Ascending aorta (tissue), 2 donors: ENCODE results near the gene SMAD4. TPM values are rescaled to one million over a fixed set of nuclear protein-coding genes. Genes with fewer than 3 reads are reported as not detected.

Experiments
- DNase-seq, 2 donors: peaks; one replicate each; pipeline ENCODE4 v3.0.0-alpha.2; 2019; ENCODE audit warnings: low spot score in 2 of 2
- H3K27ac ChIP-seq, 2 donors: fragments of 200-600 bp; sonication (generic); one replicate each; pipeline ENCODE4 v1.5.1; 2016 to 2017; ENCODE audit warnings: mild to moderate bottlenecking in 1 of 2
- H3K27me3 ChIP-seq: fragments of 200-600 bp; sonication (generic); one replicate; pipeline ENCODE4 v1.5.1; 2017
- H3K36me3 ChIP-seq, 2 donors: fragments of 200-600 bp; sonication (generic); one replicate each; pipeline ENCODE4 v1.5.1; 2016
- H3K4me1 ChIP-seq, 2 donors: fragments of 200-600 bp; sonication (generic); one replicate each; pipeline ENCODE4 v1.5.1; 2016 to 2017; ENCODE audit warnings: mild to moderate bottlenecking in 1 of 2
- H3K4me3 ChIP-seq, 2 donors: fragments of 200-600 bp; sonication (generic); one replicate each; pipeline ENCODE4 v1.5.1; 2016 to 2017; ENCODE audit warnings: mild to moderate bottlenecking in 1 of 2
- H3K9me3 ChIP-seq, 2 donors: fragments of 200-600 bp; sonication (generic); one replicate each; pipeline ENCODE4 v1.5.1; 2016
- intact Hi-C: fragments of 100-400 bp; cut with DNase I; formaldehyde crosslinking; loops from one replicate; pipeline ENCODE4 v1.15.1; 2023
- total RNA-seq: library from RNA; depleted of rRNA; stranded (reverse); fragments of >200 nt; gene quantifications from one replicate; pipeline ENCODE4 v1.1.0, GENCODE V29; 2016
- TF ChIP-seq, protein P1 (sequence below), 3 experiments: fragments of 200-600 bp in 2 of 3; fragments of 450-650 bp in 1 of 3; sonication (generic) in 2 of 3; IDR thresholded peaks; one replicate each; pipeline ENCODE4 v1.5.1; 2016 to 2019; ENCODE audit warnings: antibody characterized with exemption in 3 of 3, mild to moderate bottlenecking in 1 of 3, moderate library complexity in 1 of 3

The SMAD4 gene
- total RNA-seq, 1 donor from 2014 or later: 196 TPM

DNA sequence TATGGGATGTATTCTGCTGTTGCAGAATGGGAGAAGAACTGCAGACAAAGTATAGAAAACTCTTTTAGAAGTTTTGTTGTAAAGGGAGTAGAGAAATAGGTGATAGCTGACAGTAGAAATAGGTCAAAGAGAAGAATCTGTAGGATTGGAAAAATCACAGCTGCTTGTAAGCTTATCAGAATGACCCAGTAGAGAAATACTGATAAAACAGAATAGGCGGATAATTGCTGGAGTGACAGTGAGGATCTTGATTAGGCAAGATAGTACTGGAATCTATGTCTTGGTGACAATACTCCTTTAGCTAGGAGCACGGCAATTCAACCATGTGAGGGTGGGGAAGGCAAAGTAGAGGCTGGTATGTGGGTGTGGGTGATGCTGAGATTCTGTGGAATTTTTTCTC, 4.5 kb upstream of the SMAD4 start:
- no peaks in the 10 kb centered on the region for H3K27me3 ChIP-seq
- H3K36me3 ChIP-seq: no peaks in the 10 kb centered on the region
- TF ChIP-seq, protein P1, sequence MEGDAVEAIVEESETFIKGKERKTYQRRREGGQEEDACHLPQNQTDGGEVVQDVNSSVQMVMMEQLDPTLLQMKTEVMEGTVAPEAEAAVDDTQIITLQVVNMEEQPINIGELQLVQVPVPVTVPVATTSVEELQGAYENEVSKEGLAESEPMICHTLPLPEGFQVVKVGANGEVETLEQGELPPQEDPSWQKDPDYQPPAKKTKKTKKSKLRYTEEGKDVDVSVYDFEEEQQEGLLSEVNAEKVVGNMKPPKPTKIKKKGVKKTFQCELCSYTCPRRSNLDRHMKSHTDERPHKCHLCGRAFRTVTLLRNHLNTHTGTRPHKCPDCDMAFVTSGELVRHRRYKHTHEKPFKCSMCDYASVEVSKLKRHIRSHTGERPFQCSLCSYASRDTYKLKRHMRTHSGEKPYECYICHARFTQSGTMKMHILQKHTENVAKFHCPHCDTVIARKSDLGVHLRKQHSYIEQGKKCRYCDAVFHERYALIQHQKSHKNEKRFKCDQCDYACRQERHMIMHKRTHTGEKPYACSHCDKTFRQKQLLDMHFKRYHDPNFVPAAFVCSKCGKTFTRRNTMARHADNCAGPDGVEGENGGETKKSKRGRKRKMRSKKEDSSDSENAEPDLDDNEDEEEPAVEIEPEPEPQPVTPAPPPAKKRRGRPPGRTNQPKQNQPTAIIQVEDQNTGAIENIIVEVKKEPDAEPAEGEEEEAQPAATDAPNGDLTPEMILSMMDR (IDR thresholded peaks at IDR 0.05): no peak
- no peak for DNase-seq
- H3K4me3 ChIP-seq: no peak overlapping the region
- intact Hi-C loops: no loop called here
- H3K4me1 ChIP-seq: peaks cover 3 to 13% of the 10 kb centered on the region in 2 donors
- H3K27ac ChIP-seq: no peak overlapping the region
- H3K9me3 ChIP-seq: no peaks in the 10 kb centered on the region

DNA sequence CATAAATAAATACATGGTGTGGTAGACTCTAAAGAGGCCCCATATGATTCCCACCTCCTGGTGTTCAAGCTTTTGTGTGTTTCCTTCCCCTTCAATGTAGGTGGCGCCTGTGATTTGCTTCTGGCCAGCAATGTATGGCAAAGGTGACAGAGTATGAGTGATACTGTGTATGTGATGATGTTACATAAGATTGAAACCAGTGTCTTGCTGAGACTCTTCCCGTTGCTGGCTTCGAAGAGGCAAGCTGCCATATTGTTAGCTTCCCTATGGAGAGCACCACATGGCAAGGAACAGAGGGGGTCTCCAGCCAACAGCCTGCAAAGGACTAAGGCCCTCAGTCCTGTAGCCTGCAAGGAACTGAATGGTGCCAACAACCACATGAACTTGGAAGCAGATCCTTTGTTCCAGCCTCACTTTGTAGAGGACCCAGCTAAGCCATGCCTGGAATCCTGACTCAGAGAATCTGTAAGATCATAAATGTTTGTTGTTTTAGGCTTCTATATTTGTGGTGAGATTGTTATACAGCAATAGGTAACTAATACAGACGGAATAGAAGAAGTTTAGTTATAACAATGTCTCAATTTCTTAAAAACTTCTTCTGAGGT, 1.7 kb upstream of the SMAD4 start:
- Histone ChIP-seq H3K36me3 (no peaks in the 10 kb centered on the region), H3K27ac (peak overlapping the region in 1 of 2 donors; percentile 92), H3K9me3 (no peaks in the 10 kb centered on the region), H3K27me3 (no peaks in the 10 kb centered on the region), H3K4me1 (peaks cover 3 to 25% of the 10 kb centered on the region in 2 donors), H3K4me3 (peak overlapping the region in 1 of 2 donors; percentile 91)
- intact Hi-C loops: no loop called here
- TF ChIP-seq, protein P1 (IDR thresholded peaks at IDR 0.05): no peak
- no peak for DNase-seq

DNA sequence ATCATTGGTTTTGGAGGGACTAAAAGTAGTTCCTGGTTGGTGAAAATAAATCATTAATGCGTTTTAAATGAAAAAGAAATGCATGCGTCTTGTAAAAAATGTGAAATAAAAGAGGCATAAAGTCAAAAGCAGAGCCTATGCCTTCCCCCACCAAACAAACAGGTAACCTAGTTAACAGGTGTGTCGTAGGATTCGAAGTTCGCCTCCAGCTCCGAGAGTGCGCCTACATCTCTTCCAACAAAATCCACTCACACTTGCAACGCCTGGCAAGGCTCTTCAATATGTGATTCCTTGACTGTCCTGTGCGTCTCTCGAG, 677 bp upstream of the SMAD4 start:
- no peak for DNase-seq
- peak overlapping the region; percentile 91 to 95 for H3K4me3 ChIP-seq
- TF ChIP-seq, protein P1 (IDR thresholded peaks at IDR 0.05): no peak
- no peaks in the 10 kb centered on the region for H3K9me3 ChIP-seq
- intact Hi-C loops: no loop called here
- H3K27ac ChIP-seq: peak overlapping the region; percentile 92 to 99
- peaks cover 3 to 31% of the 10 kb centered on the region in 2 donors for H3K4me1 ChIP-seq
- H3K27me3 ChIP-seq: no peaks in the 10 kb centered on the region
- H3K36me3 ChIP-seq: no peaks in the 10 kb centered on the region

DNA sequence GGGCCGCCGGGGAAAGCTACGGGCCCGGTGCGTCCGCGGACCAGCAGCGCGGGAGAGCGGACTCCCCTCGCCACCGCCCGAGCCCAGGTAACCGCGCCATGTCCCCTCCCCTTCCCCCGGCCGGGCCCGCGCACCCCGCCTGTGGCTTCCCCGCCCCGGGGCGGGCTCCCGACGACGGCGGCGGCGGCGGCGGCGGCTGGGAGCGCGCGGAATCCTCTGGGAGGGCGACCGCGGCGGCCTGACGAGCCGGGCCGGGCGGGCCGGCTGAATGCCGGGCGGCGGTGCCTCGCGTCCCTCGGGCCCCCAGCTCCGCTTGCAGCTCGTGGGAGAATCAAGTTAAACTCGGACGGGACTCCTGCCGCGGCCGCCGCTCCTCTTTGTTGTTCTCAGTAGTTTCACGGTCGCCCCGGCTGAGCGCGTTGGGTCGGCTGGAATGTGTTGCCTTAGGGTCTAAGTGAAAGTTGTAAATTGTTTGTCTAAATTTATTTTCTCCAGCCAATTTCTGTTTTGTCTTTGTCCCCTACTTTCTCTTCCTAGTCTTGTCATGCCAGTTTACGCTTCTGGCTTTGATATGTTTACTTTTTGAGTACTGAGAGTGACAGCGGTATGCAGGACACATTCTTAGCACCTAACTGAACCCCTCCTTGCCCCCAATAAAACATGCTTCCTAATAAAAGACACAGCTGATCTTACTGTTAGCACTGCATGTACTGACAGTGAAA, 685 bp downstream of the SMAD4 start:
- intact Hi-C loops: loop anchor here (1.0 to 10.0 kb wide), 6 partner anchors 63 to 1546 kb away; partner anchors contain the start of genes C18orf32, MBD1, ME2 and SKA1
- Histone ChIP-seq H3K4me1 (peaks cover 3 to 39% of the 10 kb centered on the region in 2 donors), H3K9me3 (no peaks in the 10 kb centered on the region), H3K27me3 (no peaks in the 10 kb centered on the region), H3K27ac (peak overlapping the region; percentile 92 to 99), H3K4me3 (peak overlapping the region; percentile 91 to 95), H3K36me3 (no peaks in the 10 kb centered on the region)
- TF ChIP-seq, protein P1 (IDR thresholded peaks at IDR 0.05): no peak
- peak in 1 of 2 donors; percentile 82 for DNase-seq

DNA sequence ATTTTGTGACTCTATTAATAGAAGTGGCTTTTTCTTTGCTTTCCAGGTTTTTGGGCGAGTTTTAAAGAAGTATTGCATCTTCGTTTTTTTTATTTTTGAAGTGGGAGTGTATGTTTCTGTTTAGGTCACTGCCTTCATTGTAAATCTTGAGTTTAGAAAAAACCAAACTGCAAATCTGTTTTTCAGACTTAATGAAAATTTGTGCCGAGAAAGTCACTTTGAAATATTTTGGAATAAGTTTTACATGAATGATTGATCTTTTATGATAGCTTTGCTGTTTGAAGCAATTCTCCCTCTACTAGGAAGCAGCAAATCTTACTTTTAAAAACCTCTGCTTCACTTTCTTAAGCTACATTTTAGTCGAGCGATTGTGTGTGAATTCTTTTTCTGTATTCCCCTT, 2.2 kb downstream of the SMAD4 start:
- no peak for DNase-seq
- Histone ChIP-seq H3K27me3 (no peaks in the 10 kb centered on the region), H3K36me3 (no peaks in the 10 kb centered on the region), H3K27ac (peak overlapping the region in 1 of 2 donors; percentile 23), H3K4me3 (peak overlapping the region; percentile 91 to 95), H3K9me3 (no peaks in the 10 kb centered on the region), H3K4me1 (peaks cover 3 to 47% of the 10 kb centered on the region in 2 donors)
- TF ChIP-seq, protein P1 (IDR thresholded peaks at IDR 0.05): no peak
- intact Hi-C loops: loop anchor here (10.0 kb wide), 1 partner anchor 1547 kb away; the partner anchor contains the start of gene C18orf32
